ENCODE data around the gene NECTIN4. TPM values are rescaled to one million over a fixed set of nuclear protein-coding genes. Genes with fewer than 3 reads are reported as not detected.

NECTIN4 gene
- under 1 TPM in 1 of 4 donors, not detected in 3; 0.27 TPM for total RNA-seq

DNA sequence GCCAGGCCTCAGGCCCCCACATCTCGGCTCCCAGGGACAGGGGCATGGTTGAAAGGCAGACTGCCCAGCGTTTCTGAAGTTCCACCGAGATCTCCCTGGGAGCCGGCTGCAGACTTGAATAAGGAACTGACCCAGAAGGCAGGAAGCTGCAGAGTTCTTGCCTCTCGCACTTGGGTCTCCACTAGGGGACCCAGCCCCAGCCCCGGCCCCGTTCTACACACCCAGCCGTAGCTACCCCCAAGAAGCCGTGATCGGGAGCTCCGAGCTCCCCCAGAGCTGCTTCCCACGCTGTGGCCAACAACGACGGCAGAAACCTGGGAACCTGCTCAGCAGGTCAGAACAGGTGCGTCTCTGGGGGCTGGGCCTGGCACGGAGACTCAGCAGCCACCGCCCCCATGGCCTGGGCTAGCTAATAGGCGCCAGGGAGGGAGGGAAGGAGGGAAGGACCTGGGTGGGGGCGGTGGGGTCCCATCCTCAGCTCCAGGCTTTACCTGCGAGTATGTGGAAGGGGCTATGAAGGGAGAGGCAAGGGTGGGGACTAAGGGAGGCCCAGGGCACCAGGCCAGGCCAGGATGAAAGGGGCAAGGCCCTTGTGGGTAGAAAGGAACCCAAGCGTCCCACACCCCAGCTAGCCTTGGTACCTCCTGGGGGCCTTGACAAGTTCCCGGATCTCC, at the start of gene NECTIN4:
NECTIN4 (minus strand) TSS at position 308 of the 674 bp plus-strand sequence; CDS start at position 46, 262 bp downstream.
- H3K4me3 ChIP-seq (replicated peaks in 1 of 3): no peak within 1 kb of the TSS

DNA sequence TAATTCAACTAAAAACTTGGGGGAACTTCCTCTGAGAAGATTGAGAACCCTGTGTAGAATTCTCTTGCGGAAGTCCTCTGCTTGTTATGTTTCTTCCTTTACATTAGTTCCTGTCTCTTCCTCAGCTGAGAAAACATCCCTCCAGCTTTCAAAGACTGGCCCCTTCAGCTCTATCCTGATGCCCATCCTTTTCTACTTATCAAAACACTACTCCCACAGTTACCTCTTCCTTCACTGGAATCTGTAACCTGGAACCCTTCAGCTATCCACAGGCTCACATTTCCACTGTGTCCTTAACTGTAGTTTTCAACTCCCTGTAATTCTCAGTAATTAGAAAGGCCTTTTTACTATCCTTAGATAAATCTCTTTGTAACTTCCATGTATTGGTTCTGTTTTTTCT, 49.1 kb upstream of the NECTIN4 start:
- Histone ChIP-seq H3K4me1 (peaks cover 8 to 10% of the 10 kb centered on the region in 2 donors), H3K4me3 (replicated peaks in 1 of 3) (no peak overlapping the region), H3K36me3 (no peaks in the 10 kb centered on the region), H3K9me3 (no peaks in the 10 kb centered on the region), H3K27me3 (no peaks in the 10 kb centered on the region), H3K27ac (no peak overlapping the region)
- TF ChIP-seq POLR2A (IDR thresholded peaks at IDR 0.05): no peak
- TF ChIP-seq, protein P1, sequence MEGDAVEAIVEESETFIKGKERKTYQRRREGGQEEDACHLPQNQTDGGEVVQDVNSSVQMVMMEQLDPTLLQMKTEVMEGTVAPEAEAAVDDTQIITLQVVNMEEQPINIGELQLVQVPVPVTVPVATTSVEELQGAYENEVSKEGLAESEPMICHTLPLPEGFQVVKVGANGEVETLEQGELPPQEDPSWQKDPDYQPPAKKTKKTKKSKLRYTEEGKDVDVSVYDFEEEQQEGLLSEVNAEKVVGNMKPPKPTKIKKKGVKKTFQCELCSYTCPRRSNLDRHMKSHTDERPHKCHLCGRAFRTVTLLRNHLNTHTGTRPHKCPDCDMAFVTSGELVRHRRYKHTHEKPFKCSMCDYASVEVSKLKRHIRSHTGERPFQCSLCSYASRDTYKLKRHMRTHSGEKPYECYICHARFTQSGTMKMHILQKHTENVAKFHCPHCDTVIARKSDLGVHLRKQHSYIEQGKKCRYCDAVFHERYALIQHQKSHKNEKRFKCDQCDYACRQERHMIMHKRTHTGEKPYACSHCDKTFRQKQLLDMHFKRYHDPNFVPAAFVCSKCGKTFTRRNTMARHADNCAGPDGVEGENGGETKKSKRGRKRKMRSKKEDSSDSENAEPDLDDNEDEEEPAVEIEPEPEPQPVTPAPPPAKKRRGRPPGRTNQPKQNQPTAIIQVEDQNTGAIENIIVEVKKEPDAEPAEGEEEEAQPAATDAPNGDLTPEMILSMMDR (IDR thresholded peaks at IDR 0.05): no peak
- intact Hi-C loops (cut with DNase I): no loop called here
- no peak for DNase-seq
- 71 to 87% methylated on average over 1 of the region's 1 CpG for WGBS, 2 donors

More for the DNA sequence above, at the start of gene NECTIN4:
- Histone ChIP-seq H3K27ac (no peak within 1 kb of the TSS), H3K36me3 (no peaks in the 10 kb centered on the region), H3K27me3 (no peaks in the 10 kb centered on the region), H3K9me3 (no peaks in the 10 kb centered on the region), H3K4me1 (peaks cover 4 to 8% of the 10 kb centered on the region in 2 donors)
- DNase-seq: peak; percentile 71 to 77
- intact Hi-C loops (cut with DNase I): no loop called here
- TF ChIP-seq POLR2A (IDR thresholded peaks at IDR 0.05): no peak
- TF ChIP-seq, protein P1 (IDR thresholded peaks at IDR 0.05): no peak
- WGBS, 2 donors: 50 to 52% methylated on average over 9 to 21 of the region's 22 CpGs

DNA sequence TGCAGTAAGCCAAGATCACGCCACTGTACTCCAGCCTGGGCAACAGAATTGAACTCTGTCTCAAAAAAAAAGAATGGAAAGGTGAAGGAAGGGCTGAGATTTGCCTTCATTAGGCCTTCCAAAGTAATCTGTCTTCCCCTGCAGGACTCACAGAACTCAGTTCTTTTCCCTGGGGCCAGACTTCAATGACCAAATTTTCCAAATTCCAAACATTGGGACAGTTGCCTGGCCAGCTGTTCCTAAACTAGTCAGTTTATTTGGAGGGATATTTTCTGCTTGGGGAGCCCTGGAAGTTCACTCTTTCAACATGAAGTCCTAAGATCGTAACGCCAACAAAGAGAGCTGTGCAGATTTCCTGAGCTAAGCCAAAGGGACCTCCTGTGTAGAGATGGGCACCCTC, 48.5 kb upstream of the NECTIN4 start:
- Histone ChIP-seq H3K9me3 (no peaks in the 10 kb centered on the region), H3K4me3 (replicated peaks in 1 of 3) (no peak overlapping the region), H3K4me1 (peaks cover 9 to 10% of the 10 kb centered on the region in 2 donors), H3K27me3 (no peaks in the 10 kb centered on the region), H3K27ac (no peak overlapping the region), H3K36me3 (no peaks in the 10 kb centered on the region)
- intact Hi-C loops (cut with DNase I): no loop called here
- DNase-seq: no peak
- WGBS, 2 donors: 73 to 75% methylated on average over 3 of the region's 3 CpGs
- TF ChIP-seq, protein P1 (IDR thresholded peaks at IDR 0.05): no peak
- TF ChIP-seq POLR2A (IDR thresholded peaks at IDR 0.05): no peak

DNA sequence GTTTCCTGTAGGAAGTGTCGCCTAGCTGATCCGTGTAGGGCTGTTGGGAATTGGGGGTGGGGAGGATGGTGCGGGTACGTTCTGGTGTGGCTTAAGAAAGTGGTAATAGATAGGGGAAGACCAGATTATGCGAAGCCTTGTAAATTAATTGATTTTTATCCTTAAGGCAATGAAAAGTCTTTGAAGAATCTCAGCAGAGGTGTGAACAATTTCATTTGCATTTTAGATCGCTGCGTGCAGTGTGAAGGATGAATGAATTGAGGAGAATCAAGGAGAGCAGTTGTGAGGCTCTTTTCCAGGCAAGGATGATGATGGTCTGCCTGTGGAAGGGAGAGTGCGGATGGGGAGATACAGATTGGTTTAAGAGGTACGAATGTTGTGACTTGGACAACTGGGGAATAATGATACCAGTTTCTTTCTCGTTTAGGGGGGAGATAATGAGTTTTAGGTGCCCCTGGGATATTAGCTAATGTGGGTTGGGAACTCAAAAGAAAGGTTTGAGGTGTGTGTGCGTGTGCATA, 43.9 kb upstream of the NECTIN4 start:
- peak overlapping the region; percentile 55 to 82 (median 72) for H3K4me3 ChIP-seq (replicated peaks in 1 of 3)
- peaks cover 4 to 5% of the 10 kb centered on the region in 2 donors for H3K36me3 ChIP-seq
- H3K9me3 ChIP-seq: no peaks in the 10 kb centered on the region
- WGBS, 2 donors: 4 to 7% methylated on average over 11 of the region's 11 CpGs
- no peak for DNase-seq
- H3K27ac ChIP-seq: peak overlapping the region; percentile 86 to 98 (median 89)
- peaks cover 20 to 28% of the 10 kb centered on the region in 2 donors for H3K4me1 ChIP-seq
- intact Hi-C loops (cut with DNase I): no loop called here
- H3K27me3 ChIP-seq: no peaks in the 10 kb centered on the region
- TF ChIP-seq, protein P1 (IDR thresholded peaks at IDR 0.05): no peak
- no peak for TF ChIP-seq POLR2A (IDR thresholded peaks at IDR 0.05)
